ENCODE measurements around the gene MYL3. TPM values are rescaled to one million over a fixed set of nuclear protein-coding genes. Genes with fewer than 3 reads are reported as not detected.

MYL3 gene
- polyA plus RNA-seq, 1 experiment = 1.0 TPM

DNA sequence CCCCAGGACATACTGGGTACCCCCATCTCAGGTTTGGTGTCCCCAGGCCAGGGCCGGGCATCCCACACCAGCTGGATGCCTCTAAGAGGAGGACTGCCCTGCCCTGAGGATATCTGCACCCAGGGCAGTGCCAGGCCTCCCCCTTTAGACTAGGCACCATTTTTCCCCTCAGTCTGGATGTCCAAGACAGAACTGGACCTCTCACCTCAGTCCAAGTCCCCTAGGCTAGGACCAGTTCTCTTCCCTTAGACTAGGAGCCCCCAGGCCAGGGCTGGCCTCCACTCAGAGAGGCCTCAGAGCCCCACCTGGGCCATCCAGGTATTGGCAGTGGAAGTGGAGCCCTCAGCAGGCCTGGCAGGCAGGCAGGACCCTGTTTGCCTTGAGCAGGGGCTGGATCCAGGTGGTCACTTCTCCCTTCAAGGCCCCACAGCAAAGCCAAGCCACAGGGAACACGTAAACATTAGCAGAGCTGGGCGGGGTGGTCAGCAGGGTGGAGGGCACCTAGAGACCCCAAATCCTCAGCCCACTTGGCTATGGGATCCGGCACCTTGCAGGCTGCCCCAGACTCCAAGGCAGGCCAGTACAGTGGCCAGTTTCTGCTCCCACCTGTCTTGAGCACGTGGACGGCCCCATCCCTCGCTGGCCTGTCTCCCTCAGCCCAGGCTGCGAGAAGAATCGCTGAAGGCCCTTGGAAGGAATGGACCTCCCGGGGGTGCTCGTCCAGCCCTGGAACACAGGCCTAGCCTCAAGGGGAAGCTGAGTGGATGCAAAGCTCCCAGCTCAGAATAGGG is 42.6 kb upstream of the MYL3 start:
- CTCF ChIA-PET = interaction anchor here (0.6 to 1.4 kb wide), 3 partner anchors 10 to 201 kb away, joined by 3 to 4 read pairs (median 4); no protein-coding TSS in a partner anchor
- H3K36me3 ChIP-seq (ENCODE audit: control insufficient read depth, insufficient read depth, low read length) = no peaks in the 10 kb centered on the region
- DNase-seq (ENCODE audit: low read depth) = no peak
- POLR2A ChIA-PET = no interaction called here
- no peaks in the 10 kb centered on the region for H3K27me3 ChIP-seq (ENCODE audit: control insufficient read depth, insufficient read depth, low read length)
- TF ChIP-seq, protein P1, sequence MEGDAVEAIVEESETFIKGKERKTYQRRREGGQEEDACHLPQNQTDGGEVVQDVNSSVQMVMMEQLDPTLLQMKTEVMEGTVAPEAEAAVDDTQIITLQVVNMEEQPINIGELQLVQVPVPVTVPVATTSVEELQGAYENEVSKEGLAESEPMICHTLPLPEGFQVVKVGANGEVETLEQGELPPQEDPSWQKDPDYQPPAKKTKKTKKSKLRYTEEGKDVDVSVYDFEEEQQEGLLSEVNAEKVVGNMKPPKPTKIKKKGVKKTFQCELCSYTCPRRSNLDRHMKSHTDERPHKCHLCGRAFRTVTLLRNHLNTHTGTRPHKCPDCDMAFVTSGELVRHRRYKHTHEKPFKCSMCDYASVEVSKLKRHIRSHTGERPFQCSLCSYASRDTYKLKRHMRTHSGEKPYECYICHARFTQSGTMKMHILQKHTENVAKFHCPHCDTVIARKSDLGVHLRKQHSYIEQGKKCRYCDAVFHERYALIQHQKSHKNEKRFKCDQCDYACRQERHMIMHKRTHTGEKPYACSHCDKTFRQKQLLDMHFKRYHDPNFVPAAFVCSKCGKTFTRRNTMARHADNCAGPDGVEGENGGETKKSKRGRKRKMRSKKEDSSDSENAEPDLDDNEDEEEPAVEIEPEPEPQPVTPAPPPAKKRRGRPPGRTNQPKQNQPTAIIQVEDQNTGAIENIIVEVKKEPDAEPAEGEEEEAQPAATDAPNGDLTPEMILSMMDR (IDR thresholded peaks at IDR 0.05; ENCODE audit: insufficient read depth, low read depth, low read length) = no peak
- no peak overlapping the region for H3K4me3 ChIP-seq (ENCODE audit: low read depth, low read length)

DNA sequence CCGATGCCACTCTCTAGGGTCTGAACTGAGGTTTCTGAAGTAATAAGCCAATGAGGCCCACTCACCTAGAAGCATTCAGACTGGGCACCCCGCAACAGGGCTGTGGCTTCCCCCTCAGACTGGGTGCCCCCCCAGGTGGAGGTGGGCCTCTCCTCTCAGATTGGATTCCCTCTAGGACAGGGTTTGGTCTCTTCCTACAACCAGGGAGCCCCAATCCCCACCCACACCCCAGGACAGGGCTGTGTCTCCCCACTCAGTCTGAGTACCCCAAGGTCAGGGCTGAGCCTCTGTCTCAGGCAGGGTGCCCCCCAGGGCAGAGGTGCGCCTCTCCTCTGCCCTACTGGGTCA is 41.9 kb upstream of the MYL3 start:
- H3K4me3 ChIP-seq (ENCODE audit: low read depth, low read length) = no peak overlapping the region
- POLR2A ChIA-PET = no interaction called here
- no peaks in the 10 kb centered on the region for H3K27me3 ChIP-seq (ENCODE audit: control insufficient read depth, insufficient read depth, low read length)
- no peaks in the 10 kb centered on the region for H3K36me3 ChIP-seq (ENCODE audit: control insufficient read depth, insufficient read depth, low read length)
- CTCF ChIA-PET = interaction anchor here (1.5 kb wide), 1 partner anchor 10 kb away, joined by 4 read pairs; no protein-coding TSS in a partner anchor
- TF ChIP-seq, protein P1 (IDR thresholded peaks at IDR 0.05; ENCODE audit: insufficient read depth, low read depth, low read length) = no peak
- no peak for DNase-seq (ENCODE audit: low read depth)

DNA sequence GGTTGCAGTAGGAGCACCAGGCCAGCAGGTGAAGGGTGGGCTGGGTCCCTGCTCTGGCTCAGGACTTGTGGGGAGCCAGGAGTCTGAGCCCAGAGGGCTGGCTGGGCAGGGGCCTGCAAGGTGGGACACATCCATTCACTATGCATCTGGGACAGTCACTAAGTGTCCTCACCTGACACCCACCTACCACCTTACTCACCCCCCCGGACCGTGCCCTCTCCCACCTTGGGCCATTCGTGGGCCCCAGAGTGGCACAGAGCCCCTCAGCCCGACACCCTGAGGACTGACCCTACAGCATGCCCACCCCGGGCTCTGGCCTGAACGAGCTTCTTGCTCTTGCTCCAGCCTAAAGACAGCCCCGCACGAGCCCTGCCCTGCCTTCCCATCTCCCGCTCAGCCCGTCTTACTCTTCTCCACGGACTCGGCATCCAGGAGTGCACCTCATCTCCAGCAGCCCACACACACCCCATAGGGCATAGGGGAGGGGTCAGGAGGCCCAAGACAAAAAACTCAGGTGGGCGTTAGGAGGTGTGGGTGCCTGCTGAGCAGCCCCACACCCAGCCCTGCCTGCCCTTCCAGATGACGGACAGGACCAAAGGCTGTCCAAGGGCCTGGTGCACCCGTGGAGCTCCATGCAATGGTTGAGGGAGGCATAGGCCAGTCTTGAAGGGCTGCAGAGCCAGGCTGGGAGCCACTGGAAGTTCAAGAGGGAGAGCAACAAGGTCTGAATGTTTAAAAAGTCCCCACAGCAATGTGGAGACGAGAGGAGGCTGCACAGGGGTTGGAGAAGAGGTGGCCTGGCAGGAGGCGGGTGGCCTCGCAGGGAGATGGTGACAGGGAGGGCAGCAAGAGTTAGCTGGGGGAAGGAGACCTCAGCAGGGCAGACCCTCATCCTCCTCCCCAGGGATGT is 41.3 kb upstream of the MYL3 start:
- ChIA-PET POLR2A (no interaction called here), CTCF (interaction anchor here (1.5 to 7.4 kb wide), 2 partner anchors 9 to 37 kb away, joined by 4 to 50 read pairs; no protein-coding TSS in a partner anchor)
- no peak for DNase-seq (ENCODE audit: low read depth)
- Histone ChIP-seq H3K27me3 (ENCODE audit: control insufficient read depth, insufficient read depth, low read length) (no peaks in the 10 kb centered on the region), H3K36me3 (ENCODE audit: control insufficient read depth, insufficient read depth, low read length) (no peaks in the 10 kb centered on the region), H3K4me3 (ENCODE audit: low read depth, low read length) (no peak overlapping the region)
- TF ChIP-seq, protein P1 (IDR thresholded peaks at IDR 0.05; ENCODE audit: insufficient read depth, low read depth, low read length) = no peak

DNA sequence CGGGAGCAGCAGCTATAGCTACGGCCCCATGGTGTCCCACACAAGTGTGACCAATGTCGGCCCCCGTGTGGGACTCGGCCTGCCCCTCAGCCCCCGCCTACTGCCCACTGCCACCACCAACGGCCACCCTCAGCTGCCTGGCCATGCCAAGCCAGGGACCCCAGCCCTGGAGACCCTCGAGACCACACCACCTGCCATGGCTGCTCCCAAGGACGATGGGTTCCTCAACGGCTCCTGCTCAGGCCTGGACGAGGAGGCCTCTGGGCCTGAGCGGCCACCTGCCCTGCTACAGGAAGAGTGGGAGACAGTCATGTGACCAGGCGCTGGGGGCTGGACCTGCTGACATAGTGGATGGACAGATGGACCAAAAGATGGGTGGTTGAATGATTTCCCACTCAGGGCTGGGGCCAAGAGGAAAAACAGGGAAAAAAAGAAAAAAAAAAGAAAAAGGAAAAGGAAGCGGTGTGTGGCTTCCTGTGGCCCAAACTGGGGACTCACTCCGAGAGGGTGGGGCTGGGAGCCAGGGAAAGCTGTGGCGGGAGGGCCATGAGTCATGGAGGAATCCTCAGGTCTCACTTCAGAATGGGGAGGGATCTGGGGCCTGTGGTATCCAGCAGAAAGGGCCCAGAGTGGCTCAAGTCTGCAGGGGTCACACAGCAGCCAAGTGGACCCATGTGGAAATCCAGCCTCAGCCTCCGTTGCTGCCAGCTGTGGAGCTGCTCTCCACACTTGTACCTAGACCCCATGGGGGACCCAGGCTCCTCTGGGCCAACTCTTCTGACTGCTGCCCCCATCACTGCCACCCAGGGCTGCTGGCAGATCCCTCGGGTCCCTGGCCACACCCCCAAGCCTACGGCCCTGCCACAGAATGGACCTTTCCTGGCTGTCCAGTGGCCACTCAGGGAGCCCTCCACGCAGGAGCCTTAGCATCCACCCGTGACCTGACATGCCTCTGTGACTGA is 40.4 kb upstream of the MYL3 start:
- no peak for DNase-seq (ENCODE audit: low read depth)
- no peaks in the 10 kb centered on the region for H3K27me3 ChIP-seq (ENCODE audit: control insufficient read depth, insufficient read depth, low read length)
- H3K36me3 ChIP-seq (ENCODE audit: control insufficient read depth, insufficient read depth, low read length) = no peaks in the 10 kb centered on the region
- ChIA-PET CTCF (interaction anchor here (1.5 to 7.4 kb wide), 3 partner anchors 8 to 198 kb away, joined by 4 to 50 read pairs (median 8); no protein-coding TSS in a partner anchor), POLR2A (no interaction called here)
- H3K4me3 ChIP-seq (ENCODE audit: low read depth, low read length) = no peak overlapping the region
- TF ChIP-seq, protein P1 (IDR thresholded peaks at IDR 0.05; ENCODE audit: insufficient read depth, low read depth, low read length) = no peak

All from BJ (cell line).